ENCODE measurements around the gene KLK2. TPM values are rescaled to one million over a fixed set of nuclear protein-coding genes. Genes with fewer than 3 reads are reported as not detected.

The KLK2 gene
- total RNA-seq (2021; ENCODE audit: unreplicated experiment) = not detected
- not detected for polyA plus RNA-seq (2012; ENCODE audit: insufficient read length)
- Bru-seq, nascent RNA = not detected
- not detected for BruChase-seq, experiment 1, labeled RNA remaining after a 2-hour chase
- not detected for BruChase-seq, experiment 2, labeled RNA remaining after a 6-hour chase
- long read RNA-seq = 0 reads

- no peaks in the 10 kb centered on the region for H3K4me1 ChIP-seq (ENCODE audit: control insufficient read depth, insufficient read depth, low read length)
- ChIA-PET CTCF (no interaction called here), POLR2A (no interaction called here)
- in situ Hi-C loops (cut with HindIII; ENCODE audit: low pct_unique_long_range_greater_than_20kb, low sequenced_read_pairs) (no loop called here), intact Hi-C loops (cut with micrococcal nuclease; ENCODE audit: unreplicated experiment) (no loop called here)
- H3K27ac ChIP-seq (ENCODE audit: low read length) = no peak within 1 kb of the TSS
- no TSS peak for BruUV-seq (replicated peaks)
- H3K27me3 ChIP-seq (ENCODE audit: control insufficient read depth, insufficient read depth, low read length) = peaks cover 3% of the 10 kb centered on the region; the same call in 1 of the 2 replicates
- DNase-seq (ENCODE audit: low read depth, low spot score) (no peak), ATAC-seq (no peak)
- TF ChIP-seq TCF7L2 (IDR thresholded peaks at IDR 0.05; ENCODE audit: low read depth, low read length) (no peak), SIN3A (IDR thresholded peaks at IDR 0.05; ENCODE audit: borderline replicate concordance, insufficient read depth, low read depth, low read length) (no peak), CTCF (IDR thresholded peaks at IDR 0.05) (no peak), REST (IDR thresholded peaks at IDR 0.05; ENCODE audit: insufficient read depth in 1 of 2, low read depth in 2 of 2, low read length in 1 of 2) (no peak), POLR2AphosphoS5 (IDR thresholded peaks at IDR 0.05; ENCODE audit: low read depth, low read length) (no peak)
- no peaks in the 10 kb centered on the region for H3K9me3 ChIP-seq (ENCODE audit: control insufficient read depth, insufficient read depth, low read depth, low read length)
- no peak within 1 kb of the TSS for H3K4me3 ChIP-seq (ENCODE audit: low read depth in 2 of 2, low read length in 2 of 2)
- H3K36me3 ChIP-seq (ENCODE audit: control insufficient read depth, insufficient read depth, low read length) = no peaks in the 10 kb centered on the region; the same call in 1 of the 2 replicates
Observed at GRCh38 chr19:50873056-50873455, at the start of gene KLK2. Gene KLK2, plus strand, starts transcription at chr19:50873439. Its CDS starts 35 bp downstream, at chr19:50873474.

GRCh38 chr19:50826492-50827240 is 46.6 kb upstream of the KLK2 start:
- Histone ChIP-seq H3K27ac (ENCODE audit: low read length) (no peak overlapping the region), H3K4me1 (ENCODE audit: control insufficient read depth, insufficient read depth, low read length) (no peaks in the 10 kb centered on the region), H3K27me3 (ENCODE audit: control insufficient read depth, insufficient read depth, low read length) (no peaks in the 10 kb centered on the region), H3K9me3 (ENCODE audit: control insufficient read depth, insufficient read depth, low read depth, low read length) (no peaks in the 10 kb centered on the region), H3K36me3 (ENCODE audit: control insufficient read depth, insufficient read depth, low read length) (no peaks in the 10 kb centered on the region), H3K4me3 (ENCODE audit: low read depth in 2 of 2, low read length in 2 of 2) (no peak overlapping the region)
- no TSS peak for BruUV-seq (replicated peaks)
- in situ Hi-C loops (cut with HindIII; ENCODE audit: low pct_unique_long_range_greater_than_20kb, low sequenced_read_pairs) = no loop called here
- DNase-seq (ENCODE audit: low read depth, low spot score) = no peak
- ChIA-PET POLR2A (no interaction called here), CTCF (no interaction called here)
- intact Hi-C loops (cut with micrococcal nuclease; ENCODE audit: unreplicated experiment) = no loop called here
- no peak for ATAC-seq
- TF ChIP-seq REST (IDR thresholded peaks at IDR 0.05; ENCODE audit: insufficient read depth in 1 of 2, low read depth in 2 of 2, low read length in 1 of 2) (no peak), POLR2AphosphoS5 (IDR thresholded peaks at IDR 0.05; ENCODE audit: low read depth, low read length) (no peak), SIN3A (IDR thresholded peaks at IDR 0.05; ENCODE audit: borderline replicate concordance, insufficient read depth, low read depth, low read length) (no peak), TCF7L2 (IDR thresholded peaks at IDR 0.05; ENCODE audit: low read depth, low read length) (no peak), CTCF (IDR thresholded peaks at IDR 0.05) (no peak)

All from Panc1 (cell line).